PC-9 (cell line): Measurements from ENCODE around the gene NTM.

Source experiments
- CTCF ChIP-seq: fragments of 200-600 bp; sonication (generic); conservative IDR thresholded peaks from 2 replicates; pipeline ENCODE4 v1.6.1; 2017; ENCODE audit warnings: mixed run types, antibody characterized with exemption, mild to moderate bottlenecking, moderate library complexity
- EZH2 ChIP-seq: fragments of 200-600 bp; sonication (generic); IDR thresholded peaks from 2 replicates; pipeline ENCODE4 v1.8.0; 2017; ENCODE audit warnings: antibody characterized with exemption, low read depth

GRCh38 chr11:132049205-132049604 lies 678.8 kb downstream of the NTM start:
- no peak for TF ChIP-seq CTCF
- no peak for TF ChIP-seq EZH2
